Naive thymus-derived CD4-positive, alpha-beta T cell (primary cell): ENCODE results near the gene VIL1. TPM values are rescaled to one million over a fixed set of nuclear protein-coding genes. Genes with fewer than 3 reads are reported as not detected.

ENCODE experiments used
- ATAC-seq: fragments of 150-1000 bp; cut with Tn5 transposase; 2 replicates; pipeline ENCODE4 v1.10.0; 2021; ENCODE audit warnings: mild to moderate bottlenecking, moderate library complexity
- CTCF ChIA-PET: fragments of 350-600 bp; sonication (Branson Sonifier 250); formaldehyde crosslinking; loops from one replicate; lab custom pipeline; 2021; ENCODE audit warnings: antibody characterized with exemption; lab: Charles Lee
- POLR2A ChIA-PET: fragments of 350-600 bp; sonication (Branson Sonifier 250); formaldehyde crosslinking; loops from one replicate; lab custom pipeline; 2021; ENCODE audit warnings: antibody characterized with exemption, inconsistent platforms; lab: Charles Lee
- DNase-seq, 9 donors: peaks; one replicate each; pipeline versions ENCODE4 v3.0.0 to v3.0.0-alpha.2; 2020 to 2022; ENCODE audit warnings: mixed read lengths in 1 of 9
- H3K27ac ChIP-seq: one replicate; pipeline ENCODE4 v1.7.0; 2013; ENCODE audit warnings: mild to moderate bottlenecking, low read depth, low read length, moderate library complexity
- H3K27me3 ChIP-seq, 2 donors: one replicate each; pipeline ENCODE4 v1.7.0; 2013; ENCODE audit warnings: low read length in 2 of 2, mild to moderate bottlenecking in 2 of 2, moderate library complexity in 2 of 2; ENCODE audit not compliant: control insufficient read depth in 2 of 2, insufficient read depth in 2 of 2
- H3K36me3 ChIP-seq, 3 experiments: 1 replicate in 2 of 3; 2 replicates in 1 of 3; pipeline ENCODE4 v1.7.0; 2013; ENCODE audit warnings: low read length in 3 of 3, mild to moderate bottlenecking in 3 of 3, moderate library complexity in 1 of 3; ENCODE audit not compliant: insufficient read depth in 3 of 3, control insufficient read depth in 2 of 3
- H3K4me1 ChIP-seq, 2 donors: one replicate each; pipeline ENCODE4 v1.7.0; 2013; ENCODE audit warnings: low read length in 2 of 2, mild to moderate bottlenecking in 2 of 2, moderate library complexity in 1 of 2; ENCODE audit not compliant: control insufficient read depth in 2 of 2, insufficient read depth in 2 of 2
- H3K4me3 ChIP-seq: 2 replicates; pipeline ENCODE4 v1.7.0; 2013; ENCODE audit warnings: mild to moderate bottlenecking, low read length
- H3K9me3 ChIP-seq, 3 experiments: 1 replicate in 2 of 3; 2 replicates in 1 of 3; pipeline ENCODE4 v1.7.0; 2013; ENCODE audit warnings: low read length in 3 of 3; ENCODE audit not compliant: control insufficient read depth in 2 of 3
- H3K27ac Mint-ChIP-seq, 9 donors: one replicate each; pipeline ENCODE4 v1.8.0; 2020 to 2022; ENCODE audit warnings: mixed read lengths in 9 of 9, mild to moderate bottlenecking in 8 of 9, moderate library complexity in 5 of 9, inconsistent platforms in 2 of 9
- H3K27me3 Mint-ChIP-seq, 5 donors: one replicate each; pipeline ENCODE4 v1.8.0; 2021 to 2022; ENCODE audit warnings: mixed read lengths in 5 of 5, mild to moderate bottlenecking in 1 of 5
- H3K36me3 Mint-ChIP-seq, 5 donors: one replicate each; pipeline ENCODE4 v1.8.0; 2020 to 2022; ENCODE audit warnings: mixed read lengths in 5 of 5, mild to moderate bottlenecking in 3 of 5, inconsistent platforms in 1 of 5
- H3K4me1 Mint-ChIP-seq, 7 donors: one replicate each; pipeline ENCODE4 v1.8.0; 2020 to 2022; ENCODE audit warnings: mixed read lengths in 7 of 7, mild to moderate bottlenecking in 3 of 7, inconsistent platforms in 1 of 7
- H3K4me3 Mint-ChIP-seq, 10 donors: one replicate each; pipeline ENCODE4 v1.8.0; 2020 to 2022; ENCODE audit warnings: mild to moderate bottlenecking in 10 of 10, mixed read lengths in 10 of 10, moderate library complexity in 6 of 10, inconsistent platforms in 2 of 10
- H3K9me3 Mint-ChIP-seq, 11 donors: one replicate each; pipeline ENCODE4 v1.8.0; 2020 to 2022; ENCODE audit warnings: mixed read lengths in 11 of 11, mild to moderate bottlenecking in 4 of 11, inconsistent platforms in 1 of 11, moderate library complexity in 1 of 11
- intact Hi-C, 2 donors: fragments of 100-400 bp; cut with micrococcal nuclease; formaldehyde crosslinking; loops; one replicate each; pipeline ENCODE4 v1.15.1; 2023
- polyA plus RNA-seq, 2 donors: library from polyadenylated mRNA; unstranded; fragments of 300-500 nt; fragmentation: Illumina TruSeq; gene quantifications; one replicate each; pipeline ENCODE4 v1.2.3, GENCODE V29; 2021
- total RNA-seq, 6 experiments: library from RNA in 5 of 6; stranded (reverse) in 5 of 6; gene quantifications; 1 replicate in 5 of 6; 2 replicates in 1 of 6; pipeline ENCODE4 v1.2.3 and lab custom pipeline; 2021 to 2026

The VIL1 gene
- total and polyA plus RNA-seq, 7 experiments from 2014 or later: 0.10 to 0.69 (median 0.15) TPM; not detected in 2

GRCh38 chr2:218436992-218437391 is 18.1 kb downstream of the VIL1 start:
- ChIA-PET POLR2A (no interaction called here), CTCF (interaction anchor here (0.6 kb wide), 1 partner anchor 27 kb away, joined by 5 read pairs; no protein-coding TSS in a partner anchor)
- Mint-ChIP-seq H3K4me1 (peaks cover 0 to 5% (median 0%) of the 10 kb centered on the region in 7 donors), H3K9me3 (no peaks in the 10 kb centered on the region), H3K27me3 (no peaks in the 10 kb centered on the region), H3K36me3 (no peaks in the 10 kb centered on the region), H3K4me3 (no peak overlapping the region), H3K27ac (peak overlapping the region in 1 of 9 donors; percentile 44)
- intact Hi-C loops: no loop called here
- Histone ChIP-seq H3K27ac (no peak overlapping the region), H3K36me3 (no peaks in the 10 kb centered on the region), H3K9me3 (no peaks in the 10 kb centered on the region), H3K4me1 (no peaks in the 10 kb centered on the region), H3K4me3 (no peak overlapping the region), H3K27me3 (no peaks in the 10 kb centered on the region)
- ATAC-seq: no peak
- no peak for DNase-seq

DNA sequence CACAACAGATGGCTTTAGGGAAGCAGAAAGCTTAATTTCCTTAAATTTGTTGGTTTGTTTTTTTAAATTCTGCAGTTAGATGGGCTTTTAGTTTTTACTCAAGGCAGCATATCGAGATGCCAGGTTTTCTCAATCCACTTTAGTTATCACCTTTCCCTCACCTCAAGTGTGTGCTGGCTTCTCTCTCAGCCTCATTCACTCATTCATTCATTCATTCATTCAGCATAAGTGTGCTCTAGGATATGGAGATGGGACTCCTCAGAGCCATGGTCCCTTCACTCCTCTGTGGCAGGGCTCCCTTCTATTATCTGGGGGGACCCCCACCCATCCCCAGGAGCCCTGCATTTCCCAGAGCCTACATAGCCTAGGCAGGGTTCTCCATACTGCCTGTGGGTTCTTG is 19.0 kb downstream of the VIL1 start:
- H3K27me3 ChIP-seq: no peaks in the 10 kb centered on the region
- H3K27ac ChIP-seq: no peak overlapping the region
- ChIA-PET CTCF (no interaction called here), POLR2A (no interaction called here)
- no peaks in the 10 kb centered on the region for H3K9me3 Mint-ChIP-seq
- no peak for DNase-seq
- H3K4me1 Mint-ChIP-seq: peaks cover 0 to 5% (median 0%) of the 10 kb centered on the region in 7 donors
- intact Hi-C loops: no loop called here
- no peaks in the 10 kb centered on the region for H3K27me3 Mint-ChIP-seq
- no peaks in the 10 kb centered on the region for H3K9me3 ChIP-seq
- H3K4me1 ChIP-seq: no peaks in the 10 kb centered on the region
- no peak for ATAC-seq
- H3K36me3 Mint-ChIP-seq: no peaks in the 10 kb centered on the region
- H3K4me3 Mint-ChIP-seq: no peak overlapping the region
- no peak overlapping the region for H3K4me3 ChIP-seq
- H3K36me3 ChIP-seq: no peaks in the 10 kb centered on the region
- H3K27ac Mint-ChIP-seq: peak overlapping the region in 2 of 9 donors; percentile 6 to 66

GRCh38 chr2:218438596-218438995 is 19.7 kb downstream of the VIL1 start:
- Histone ChIP-seq H3K9me3 (no peaks in the 10 kb centered on the region), H3K27ac (no peak overlapping the region), H3K36me3 (no peaks in the 10 kb centered on the region), H3K4me1 (no peaks in the 10 kb centered on the region), H3K27me3 (no peaks in the 10 kb centered on the region), H3K4me3 (no peak overlapping the region)
- Mint-ChIP-seq H3K36me3 (no peaks in the 10 kb centered on the region), H3K4me1 (peaks cover 0 to 5% (median 0%) of the 10 kb centered on the region in 7 donors), H3K27ac (peak overlapping the region in 1 of 9 donors; percentile 6), H3K9me3 (no peaks in the 10 kb centered on the region), H3K4me3 (no peak overlapping the region), H3K27me3 (no peaks in the 10 kb centered on the region)
- ChIA-PET CTCF (no interaction called here), POLR2A (no interaction called here)
- ATAC-seq (no peak), DNase-seq (peak in 1 of 9 donors; percentile 16)
- intact Hi-C loops: no loop called here

GRCh38 chr2:218444692-218445357 is 25.9 kb downstream of the VIL1 start:
- Histone ChIP-seq H3K9me3 (no peaks in the 10 kb centered on the region), H3K4me1 (no peaks in the 10 kb centered on the region), H3K36me3 (peaks cover 0 to 6% (median 0%) of the 10 kb centered on the region in 3 experiments), H3K4me3 (no peak overlapping the region), H3K27me3 (no peaks in the 10 kb centered on the region), H3K27ac (no peak overlapping the region)
- Mint-ChIP-seq H3K36me3 (peaks cover 0 to 20% (median 11%) of the 10 kb centered on the region in 5 donors), H3K4me3 (no peak overlapping the region), H3K9me3 (no peaks in the 10 kb centered on the region), H3K27me3 (no peaks in the 10 kb centered on the region), H3K4me1 (peaks cover 0 to 8% (median 0%) of the 10 kb centered on the region in 7 donors), H3K27ac (peak overlapping the region in 2 of 9 donors; percentile 22 to 74)
- ChIA-PET CTCF (no interaction called here), POLR2A (interaction anchor here (0.6 kb wide), 1 partner anchor 200 kb away, joined by 3 read pairs; no protein-coding TSS in a partner anchor)
- ATAC-seq (no peak), DNase-seq (peak in 1 of 9 donors; percentile 9)
- intact Hi-C loops: no loop called here

DNA sequence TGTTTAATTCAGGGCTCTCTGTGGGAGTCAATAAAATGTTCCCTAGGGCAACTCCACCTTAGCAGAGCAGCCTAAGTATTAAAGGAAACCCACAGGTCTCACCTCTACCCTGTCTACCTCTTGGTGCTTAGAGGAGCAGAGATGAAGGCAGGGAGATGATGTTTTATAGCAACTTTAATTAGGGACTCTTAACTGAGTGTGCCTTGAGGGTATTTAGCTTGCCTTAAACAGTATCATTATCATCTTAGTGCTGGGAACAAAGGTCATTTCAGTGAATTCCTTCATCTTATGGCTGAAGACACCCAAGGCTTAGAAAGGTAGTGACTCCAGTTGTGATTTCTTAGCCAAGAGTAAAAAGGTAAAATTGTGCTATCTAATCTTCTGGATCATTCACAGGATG is 26.7 kb downstream of the VIL1 start:
- CTCF ChIA-PET: no interaction called here
- no peak overlapping the region for H3K27ac ChIP-seq
- H3K27ac Mint-ChIP-seq: no peak overlapping the region

GRCh38 chr2:218446547-218446946 is 27.6 kb downstream of the VIL1 start:
- Mint-ChIP-seq H3K4me3 (no peak overlapping the region), H3K36me3 (peaks cover 0 to 26% (median 11%) of the 10 kb centered on the region in 5 donors), H3K9me3 (no peaks in the 10 kb centered on the region), H3K27me3 (no peaks in the 10 kb centered on the region), H3K4me1 (peaks cover 0 to 12% (median 0%) of the 10 kb centered on the region in 7 donors), H3K27ac (no peak overlapping the region)
- ATAC-seq (no peak), DNase-seq (no peak)
- Histone ChIP-seq H3K36me3 (peaks cover 0 to 6% (median 0%) of the 10 kb centered on the region in 3 experiments), H3K27me3 (no peaks in the 10 kb centered on the region), H3K4me1 (no peaks in the 10 kb centered on the region), H3K4me3 (no peak overlapping the region), H3K9me3 (no peaks in the 10 kb centered on the region), H3K27ac (no peak overlapping the region)
- ChIA-PET POLR2A (no interaction called here), CTCF (no interaction called here)
- intact Hi-C loops: no loop called here

More for the DNA sequence above, 26.7 kb downstream of the VIL1 start:
- DNase-seq (no peak), ATAC-seq (no peak)
- H3K9me3 Mint-ChIP-seq: no peaks in the 10 kb centered on the region
- no peak overlapping the region for H3K4me3 Mint-ChIP-seq
- peaks cover 0 to 26% (median 11%) of the 10 kb centered on the region in 5 donors for H3K36me3 Mint-ChIP-seq
- H3K4me1 Mint-ChIP-seq: peaks cover 0 to 12% (median 0%) of the 10 kb centered on the region in 7 donors
- intact Hi-C loops: no loop called here
- H3K27me3 Mint-ChIP-seq: no peaks in the 10 kb centered on the region
- POLR2A ChIA-PET: interaction anchor here (0.6 kb wide), 2 partner anchors 201 to 455 kb away, joined by 3 read pairs; no protein-coding TSS in a partner anchor
- Histone ChIP-seq H3K4me3 (no peak overlapping the region), H3K36me3 (peaks cover 0 to 6% (median 0%) of the 10 kb centered on the region in 3 experiments), H3K27me3 (no peaks in the 10 kb centered on the region), H3K9me3 (no peaks in the 10 kb centered on the region), H3K4me1 (no peaks in the 10 kb centered on the region)
